ENCODE data around the gene RBM24. TPM values are rescaled to one million over a fixed set of nuclear protein-coding genes. Genes with fewer than 3 reads are reported as not detected.

The RBM24 gene
- total RNA-seq, 4 donors from 2014 or later = 0.18 to 2.7 (median 0.61) TPM

GRCh38 chr6:17281497-17282481 lies 628 bp downstream of the RBM24 start:
- DNase-seq = no peak
- Histone ChIP-seq H3K4me3 (peak overlapping the region; percentile 43 to 73 (median 72)), H3K27me3 (peaks cover 0 to 59% (median 0%) of the 10 kb centered on the region in 4 donors), H3K9me3 (no peaks in the 10 kb centered on the region), H3K36me3 (no peaks in the 10 kb centered on the region), H3K27ac (peak overlapping the region; percentile 71 to 89 (median 87)), H3K4me1 (peaks cover 0 to 34% (median 3%) of the 10 kb centered on the region in 3 donors)
- 0 to 8% methylated on average over 16 to 27 of the region's 77 CpGs for WGBS, 2 donors
- TF ChIP-seq POLR2A (IDR thresholded peaks at IDR 0.05) (no peak), CTCF (IDR thresholded peaks at IDR 0.05) (no peak)
- intact Hi-C loops (cut with DNase I) = loop anchor here (10.0 kb wide), 1 partner anchor 303 kb away; no protein-coding TSS in a partner anchor

GRCh38 chr6:17283074-17283473 lies 1.9 kb downstream of the RBM24 start:
- peaks cover 0 to 61% (median 0%) of the 10 kb centered on the region in 4 donors for H3K27me3 ChIP-seq
- TF ChIP-seq POLR2A (IDR thresholded peaks at IDR 0.05) (no peak), CTCF (IDR thresholded peaks at IDR 0.05) (no peak)
- H3K36me3 ChIP-seq = no peaks in the 10 kb centered on the region
- WGBS, 2 donors = 88 to 90% methylated on average over 4 of the region's 4 CpGs
- intact Hi-C loops (cut with DNase I) = loop anchor here (10.0 kb wide), 1 partner anchor 302 kb away; no protein-coding TSS in a partner anchor
- peak overlapping the region in 1 of 4 donors; percentile 88 for H3K27ac ChIP-seq
- H3K4me1 ChIP-seq = peaks cover 0 to 33% (median 3%) of the 10 kb centered on the region in 3 donors
- peak overlapping the region in 3 of 4 donors; percentile 72 to 73 (median 73) for H3K4me3 ChIP-seq
- no peak for DNase-seq
- no peaks in the 10 kb centered on the region for H3K9me3 ChIP-seq

- DNase-seq = no peak
- Histone ChIP-seq H3K27me3 (peaks cover 0 to 25% (median 0%) of the 10 kb centered on the region in 4 donors), H3K27ac (peak overlapping the region in 3 of 4 donors; percentile 64 to 67 (median 66)), H3K4me1 (no peaks in the 10 kb centered on the region), H3K4me3 (peak overlapping the region in 1 of 4 donors; percentile 22), H3K36me3 (no peaks in the 10 kb centered on the region), H3K9me3 (no peaks in the 10 kb centered on the region)
- intact Hi-C loops (cut with DNase I) = loop anchor here (10.0 kb wide), 1 partner anchor 295 kb away; no protein-coding TSS in a partner anchor
- WGBS, 2 donors = 55 to 68% methylated on average over 4 to 12 of the region's 13 CpGs
- TF ChIP-seq POLR2A (IDR thresholded peaks at IDR 0.05) = no peak
- no peak for TF ChIP-seq CTCF (IDR thresholded peaks at IDR 0.05)
Observed at GRCh38 chr6:17289630-17290061, 8.5 kb downstream of the RBM24 start.

DNA sequence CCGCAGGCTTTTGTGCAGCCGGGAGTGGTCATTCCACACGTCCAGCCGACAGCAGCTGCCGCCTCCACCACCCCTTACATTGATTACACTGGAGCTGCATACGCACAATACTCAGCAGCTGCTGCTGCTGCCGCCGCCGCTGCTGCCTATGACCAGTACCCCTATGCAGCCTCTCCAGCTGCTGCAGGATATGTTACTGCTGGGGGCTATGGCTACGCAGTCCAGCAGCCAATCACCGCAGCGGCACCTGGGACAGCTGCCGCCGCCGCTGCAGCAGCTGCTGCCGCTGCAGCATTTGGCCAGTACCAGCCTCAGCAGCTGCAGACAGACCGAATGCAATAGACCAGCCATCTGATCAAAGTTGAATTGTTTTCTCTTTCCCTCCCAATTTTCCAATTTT lies 10.6 kb downstream of the RBM24 start:
- Histone ChIP-seq H3K36me3 (no peaks in the 10 kb centered on the region), H3K9me3 (no peaks in the 10 kb centered on the region), H3K4me3 (no peak overlapping the region), H3K27ac (no peak overlapping the region), H3K4me1 (no peaks in the 10 kb centered on the region), H3K27me3 (peaks cover 0 to 19% (median 0%) of the 10 kb centered on the region in 4 donors)
- TF ChIP-seq CTCF (IDR thresholded peaks at IDR 0.05) (no peak), POLR2A (IDR thresholded peaks at IDR 0.05) (no peak)
- no peak for DNase-seq
- intact Hi-C loops (cut with DNase I) = no loop called here
- WGBS, 2 donors = 74 to 85% methylated on average over 8 to 10 of the region's 17 CpGs

Measured in esophagus squamous epithelium (tissue), 5 donors.